Vagina (tissue), 2 donors: Measurements from ENCODE around the gene PCSK5. TPM values are rescaled to one million over a fixed set of nuclear protein-coding genes. Genes with fewer than 3 reads are reported as not detected.

Experiments
- DNase-seq, 2 donors: peaks; one replicate each; pipeline ENCODE4 v3.0.0-alpha.2; 2017; ENCODE audit errors: extremely low spot score in 2 of 2
- H3K27ac ChIP-seq: fragments of 200-600 bp; sonication (generic); one replicate; pipeline ENCODE4 v1.5.1; 2019
- H3K27me3 ChIP-seq: fragments of 200-600 bp; sonication (generic); one replicate; pipeline ENCODE4 v1.5.1; 2019
- H3K36me3 ChIP-seq, 2 donors: fragments of 200-600 bp; sonication (generic); one replicate each; pipeline ENCODE4 v1.5.1; 2017 to 2019
- H3K4me1 ChIP-seq: fragments of 200-600 bp; sonication (generic); one replicate; pipeline ENCODE4 v1.5.1; 2019
- H3K4me3 ChIP-seq, 2 donors: fragments of 200-600 bp; sonication (generic); 1 replicate in 1 of 2; 2 replicates in 1 of 2; pipeline ENCODE4 v1.5.1; 2016 to 2019
- H3K9me3 ChIP-seq: fragments of 200-600 bp; sonication (generic); one replicate; pipeline ENCODE4 v1.5.1; 2019
- POLR2A ChIP-seq, 2 donors: fragments of 450-650 bp; IDR thresholded peaks; one replicate each; pipeline ENCODE4 v1.6.1; 2017; ENCODE audit warnings: antibody characterized with exemption in 2 of 2, mild to moderate bottlenecking in 2 of 2, moderate library complexity in 2 of 2
- POLR2AphosphoS5 ChIP-seq, 2 donors: sonication (generic); formaldehyde crosslinking; IDR thresholded peaks; one replicate each; pipeline ENCODE4 v1.9.0; 2017; ENCODE audit warnings: antibody characterized with exemption in 2 of 2, mild to moderate bottlenecking in 2 of 2, low read depth in 1 of 2; ENCODE audit not compliant: insufficient read depth in 1 of 2
- intact Hi-C: fragments of 100-400 bp; cut with DNase I; formaldehyde crosslinking; loops from one replicate; pipeline ENCODE4 v1.15.1; 2023
- total RNA-seq: library from RNA; depleted of rRNA; stranded (reverse); fragments of >200 nt; gene quantifications from one replicate; pipeline ENCODE4 v1.2.3, GENCODE V29; 2016
- TF ChIP-seq, protein P1 (sequence below), 3 experiments: fragments of 450-650 bp in 2 of 3; fragments of 200-600 bp in 1 of 3; sonication (generic) in 1 of 3; IDR thresholded peaks; one replicate each; pipeline ENCODE4 v1.5.1; 2017 to 2019; ENCODE audit warnings: antibody characterized with exemption in 3 of 3, mild to moderate bottlenecking in 2 of 3, moderate library complexity in 2 of 3

PCSK5 gene
- total RNA-seq, 1 donor from 2014 or later: 22.6 TPM

DNA sequence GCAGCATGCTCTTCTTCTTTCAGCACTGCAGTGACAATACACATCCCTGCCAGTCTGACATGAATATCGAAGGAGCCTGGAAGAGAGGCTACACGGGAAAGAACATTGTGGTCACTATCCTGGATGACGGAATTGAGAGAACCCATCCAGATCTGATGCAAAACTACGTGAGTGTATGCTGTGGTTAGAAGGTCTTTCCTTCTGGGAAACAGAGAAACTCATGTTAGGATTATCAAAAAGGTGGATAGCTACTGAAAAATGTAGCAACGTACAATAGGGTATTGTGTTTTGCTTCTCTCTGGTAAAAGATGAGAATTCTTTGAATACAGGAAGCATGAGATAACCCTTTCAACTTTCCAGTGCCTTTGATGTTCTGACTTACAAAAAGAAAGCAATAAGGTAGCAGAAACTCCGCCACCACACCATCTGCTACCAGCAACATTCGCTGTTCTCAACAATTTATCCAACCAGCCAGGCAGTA lies 133.3 kb downstream of the PCSK5 start:
- no peaks in the 10 kb centered on the region for H3K4me1 ChIP-seq
- intact Hi-C loops: no loop called here
- no peaks in the 10 kb centered on the region for H3K27me3 ChIP-seq
- no peak overlapping the region for H3K4me3 ChIP-seq
- no peaks in the 10 kb centered on the region for H3K9me3 ChIP-seq
- no peak for DNase-seq
- no peaks in the 10 kb centered on the region for H3K36me3 ChIP-seq
- TF ChIP-seq, protein P1, sequence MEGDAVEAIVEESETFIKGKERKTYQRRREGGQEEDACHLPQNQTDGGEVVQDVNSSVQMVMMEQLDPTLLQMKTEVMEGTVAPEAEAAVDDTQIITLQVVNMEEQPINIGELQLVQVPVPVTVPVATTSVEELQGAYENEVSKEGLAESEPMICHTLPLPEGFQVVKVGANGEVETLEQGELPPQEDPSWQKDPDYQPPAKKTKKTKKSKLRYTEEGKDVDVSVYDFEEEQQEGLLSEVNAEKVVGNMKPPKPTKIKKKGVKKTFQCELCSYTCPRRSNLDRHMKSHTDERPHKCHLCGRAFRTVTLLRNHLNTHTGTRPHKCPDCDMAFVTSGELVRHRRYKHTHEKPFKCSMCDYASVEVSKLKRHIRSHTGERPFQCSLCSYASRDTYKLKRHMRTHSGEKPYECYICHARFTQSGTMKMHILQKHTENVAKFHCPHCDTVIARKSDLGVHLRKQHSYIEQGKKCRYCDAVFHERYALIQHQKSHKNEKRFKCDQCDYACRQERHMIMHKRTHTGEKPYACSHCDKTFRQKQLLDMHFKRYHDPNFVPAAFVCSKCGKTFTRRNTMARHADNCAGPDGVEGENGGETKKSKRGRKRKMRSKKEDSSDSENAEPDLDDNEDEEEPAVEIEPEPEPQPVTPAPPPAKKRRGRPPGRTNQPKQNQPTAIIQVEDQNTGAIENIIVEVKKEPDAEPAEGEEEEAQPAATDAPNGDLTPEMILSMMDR (IDR thresholded peaks at IDR 0.05): no peak
- H3K27ac ChIP-seq: no peak overlapping the region

DNA sequence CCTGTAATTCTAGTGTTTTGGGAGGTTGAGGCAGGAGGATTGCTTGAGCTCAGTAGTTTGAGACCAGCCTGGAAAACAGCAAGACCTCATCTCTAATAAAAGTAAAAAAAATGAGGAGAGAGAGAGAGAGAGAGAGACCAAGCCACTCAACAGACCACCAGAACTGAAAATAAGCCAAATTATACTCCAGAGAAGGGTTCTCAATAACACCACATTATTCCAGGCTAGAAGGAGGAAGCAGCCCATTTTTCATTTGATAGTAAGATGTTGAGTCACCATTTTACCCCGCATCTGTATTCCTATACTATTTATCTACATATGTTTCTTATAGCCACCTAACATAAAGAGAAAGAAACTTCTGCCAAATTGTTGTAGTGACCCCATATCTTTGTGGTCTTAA lies 134.8 kb downstream of the PCSK5 start:
- H3K9me3 ChIP-seq: no peaks in the 10 kb centered on the region
- DNase-seq: no peak
- no peak for TF ChIP-seq POLR2AphosphoS5 (IDR thresholded peaks at IDR 0.05; ENCODE audit: insufficient read depth in 1 of 2, low read depth in 1 of 2)
- TF ChIP-seq POLR2A (IDR thresholded peaks at IDR 0.05): no peak
- TF ChIP-seq, protein P1 (IDR thresholded peaks at IDR 0.05): no peak
- no peaks in the 10 kb centered on the region for H3K27me3 ChIP-seq
- no peak overlapping the region for H3K4me3 ChIP-seq
- H3K4me1 ChIP-seq: no peaks in the 10 kb centered on the region
- no peak overlapping the region for H3K27ac ChIP-seq
- intact Hi-C loops: no loop called here
- H3K36me3 ChIP-seq: no peaks in the 10 kb centered on the region

DNA sequence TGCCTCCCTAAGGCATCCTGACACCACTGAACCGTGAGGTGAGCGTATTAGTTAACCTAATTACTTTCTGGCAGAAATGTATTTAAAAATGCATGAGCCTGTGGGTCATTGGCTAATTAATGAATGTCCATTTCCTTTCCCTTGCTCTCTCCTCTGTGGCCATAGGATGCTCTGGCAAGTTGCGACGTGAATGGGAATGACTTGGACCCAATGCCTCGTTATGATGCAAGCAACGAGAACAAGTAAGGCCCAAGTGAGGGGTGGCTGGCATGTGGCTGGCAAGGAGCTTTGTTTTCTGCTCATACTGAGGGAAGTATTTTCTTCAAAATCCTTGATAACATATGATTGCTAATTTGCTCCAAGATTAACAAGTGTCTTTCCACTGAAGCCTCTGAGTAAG lies 136.3 kb downstream of the PCSK5 start:
- no peaks in the 10 kb centered on the region for H3K36me3 ChIP-seq

DNA sequence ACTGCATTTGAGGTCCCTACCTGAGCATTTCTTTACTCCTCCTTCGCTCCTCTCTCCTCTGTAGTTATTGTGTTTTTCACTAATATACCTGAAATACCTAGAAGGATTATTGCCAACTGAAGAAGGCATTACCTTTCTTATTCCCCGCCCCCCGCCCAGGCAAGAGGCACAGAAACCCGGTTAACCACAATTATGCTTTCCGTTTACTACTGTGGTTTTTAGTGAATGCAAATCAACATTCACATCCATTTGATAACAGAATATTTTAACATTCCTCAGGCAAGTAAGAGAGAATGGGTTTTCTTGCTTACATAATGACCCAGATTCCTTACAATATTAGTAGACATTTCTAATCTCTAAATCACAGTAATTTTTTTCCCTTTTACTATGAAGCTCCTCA lies 136.9 kb downstream of the PCSK5 start:
- intact Hi-C loops: no loop called here
- Histone ChIP-seq H3K4me1 (no peaks in the 10 kb centered on the region), H3K36me3 (no peaks in the 10 kb centered on the region), H3K4me3 (no peak overlapping the region), H3K9me3 (no peaks in the 10 kb centered on the region), H3K27me3 (no peaks in the 10 kb centered on the region), H3K27ac (no peak overlapping the region)
- TF ChIP-seq, protein P1 (IDR thresholded peaks at IDR 0.05): no peak
- TF ChIP-seq POLR2A (IDR thresholded peaks at IDR 0.05): no peak
- no peak for TF ChIP-seq POLR2AphosphoS5 (IDR thresholded peaks at IDR 0.05; ENCODE audit: insufficient read depth in 1 of 2, low read depth in 1 of 2)
- no peak for DNase-seq

More for the DNA sequence above, 136.3 kb downstream of the PCSK5 start:
- Histone ChIP-seq H3K9me3 (no peaks in the 10 kb centered on the region), H3K27me3 (no peaks in the 10 kb centered on the region), H3K27ac (no peak overlapping the region), H3K4me3 (no peak overlapping the region), H3K4me1 (no peaks in the 10 kb centered on the region)
- TF ChIP-seq POLR2AphosphoS5 (IDR thresholded peaks at IDR 0.05; ENCODE audit: insufficient read depth in 1 of 2, low read depth in 1 of 2): no peak
- TF ChIP-seq, protein P1 (IDR thresholded peaks at IDR 0.05): no peak
- TF ChIP-seq POLR2A (IDR thresholded peaks at IDR 0.05): no peak
- no peak for DNase-seq
- intact Hi-C loops: no loop called here

DNA sequence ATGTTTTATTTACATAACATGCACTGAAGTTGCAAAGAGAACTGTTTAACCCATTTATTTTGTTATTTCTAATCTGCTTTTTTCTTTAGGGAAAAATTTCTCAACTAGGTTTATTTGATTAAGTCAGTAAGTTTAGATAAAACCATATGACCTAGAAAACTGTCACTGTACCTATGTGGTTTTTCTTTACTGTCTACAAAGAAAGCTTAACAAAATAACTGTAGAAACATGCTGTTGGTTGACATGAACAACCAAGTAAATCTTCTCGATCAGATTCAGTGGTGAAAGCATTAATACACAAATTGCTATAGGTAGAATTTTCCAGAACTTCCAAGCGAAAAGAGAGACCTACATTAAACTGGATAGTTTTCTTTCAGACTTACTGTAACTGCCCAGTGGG lies 137.4 kb downstream of the PCSK5 start:
- H3K4me3 ChIP-seq: no peak overlapping the region
- no peaks in the 10 kb centered on the region for H3K27me3 ChIP-seq
- no peak overlapping the region for H3K27ac ChIP-seq
- TF ChIP-seq POLR2A (IDR thresholded peaks at IDR 0.05): no peak
- TF ChIP-seq, protein P1 (IDR thresholded peaks at IDR 0.05): no peak
- no peak for TF ChIP-seq POLR2AphosphoS5 (IDR thresholded peaks at IDR 0.05; ENCODE audit: insufficient read depth in 1 of 2, low read depth in 1 of 2)
- DNase-seq: no peak
- intact Hi-C loops: no loop called here
- no peaks in the 10 kb centered on the region for H3K36me3 ChIP-seq
- no peaks in the 10 kb centered on the region for H3K9me3 ChIP-seq
- H3K4me1 ChIP-seq: no peaks in the 10 kb centered on the region
